ENCODE data around the gene IQCH. TPM values are rescaled to one million over a fixed set of nuclear protein-coding genes. Genes with fewer than 3 reads are reported as not detected.

Gene IQCH
- total RNA-seq, 2 experiments from 2014 or later, result 1.2 to 2.2 TPM

DNA sequence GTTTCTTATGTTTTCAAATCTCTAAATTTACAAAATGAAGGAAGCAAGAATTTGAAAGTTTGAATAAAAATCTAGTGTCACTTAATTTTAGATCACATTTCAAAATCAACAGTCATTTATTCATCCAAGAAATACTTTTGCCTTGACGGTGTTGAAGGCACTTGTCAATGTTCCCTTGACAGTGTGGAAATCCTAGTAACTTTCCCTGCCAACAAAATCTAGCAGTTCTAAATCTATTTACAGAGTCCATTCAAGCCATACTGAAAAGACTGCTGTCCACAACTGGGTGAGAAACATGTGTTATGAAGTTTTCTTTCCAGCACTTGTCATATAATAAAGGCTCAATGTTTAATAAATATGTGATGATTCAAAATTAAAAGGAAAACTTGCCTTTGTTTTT, 279.3 kb downstream of the IQCH start:
- Mint-ChIP-seq H3K9me3 (peaks cover 3% of the 10 kb centered on the region), H3K36me3 (peaks cover 4% of the 10 kb centered on the region), H3K27me3 (no peaks in the 10 kb centered on the region), H3K27ac (no peak overlapping the region), H3K4me3 (no peak overlapping the region), H3K4me1 (peaks cover 11% of the 10 kb centered on the region)
- DNase-seq (no peak), ATAC-seq (ENCODE audit: low read depth) (no peak)
- POLR2A ChIA-PET, result interaction anchor here (1.3 kb wide), 1 partner anchor 12 kb away, joined by 4 read pairs; the partner anchor contains the start of gene C15orf61

DNA sequence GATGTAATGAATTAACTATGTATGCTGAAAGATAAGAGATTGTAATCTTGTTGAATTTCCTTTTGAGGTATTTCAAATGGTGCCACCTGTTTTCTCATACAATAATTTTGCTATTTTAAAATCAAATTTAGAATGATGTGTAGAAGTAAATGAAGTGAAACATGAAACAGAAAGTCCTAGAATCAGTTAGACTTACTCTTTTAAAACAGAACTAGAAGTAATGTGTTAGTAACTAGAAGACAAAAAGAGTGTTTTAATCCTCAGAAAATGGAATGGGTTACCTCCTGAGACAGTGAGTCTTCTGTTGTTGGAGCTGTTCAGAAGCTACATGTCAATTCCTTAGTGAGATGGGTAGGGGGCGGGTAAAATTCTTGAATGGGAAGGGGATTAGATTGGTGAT, 279.8 kb downstream of the IQCH start:
- Mint-ChIP-seq H3K27ac (no peak overlapping the region), H3K36me3 (peaks cover 4% of the 10 kb centered on the region), H3K4me3 (no peak overlapping the region), H3K9me3 (peaks cover 4% of the 10 kb centered on the region), H3K27me3 (no peaks in the 10 kb centered on the region), H3K4me1 (peaks cover 16% of the 10 kb centered on the region)
- ATAC-seq (ENCODE audit: low read depth), result no peak
- POLR2A ChIA-PET, result interaction anchor here (1.3 kb wide), 1 partner anchor 13 kb away, joined by 4 read pairs; the partner anchor contains the start of gene C15orf61
- DNase-seq, result no peak

DNA sequence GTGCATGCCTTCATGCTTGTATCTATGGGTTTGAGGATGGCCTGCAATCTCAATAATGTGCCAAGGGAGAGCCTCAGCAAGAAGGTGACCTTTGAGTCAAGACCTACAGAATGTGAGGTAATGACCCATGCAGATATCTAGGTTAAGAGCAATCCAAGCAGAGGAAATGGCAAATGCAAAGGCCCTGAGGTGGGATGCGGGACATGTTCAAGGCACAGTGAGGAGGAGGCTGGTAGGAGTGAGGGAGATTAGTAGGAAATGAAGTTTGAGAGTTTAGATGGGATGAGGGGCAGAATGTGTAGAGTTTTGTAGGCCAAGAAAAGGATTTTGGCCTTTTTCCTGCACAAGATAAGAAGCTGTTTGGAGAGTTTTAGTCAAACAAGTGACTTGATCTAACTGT, 283.2 kb downstream of the IQCH start:
- POLR2A ChIA-PET, result interaction anchor here (2.6 kb wide), 1 partner anchor 17 kb away, joined by 9 read pairs; the partner anchor contains the start of gene C15orf61
- peak overlapping the region; percentile 2 for H3K27ac Mint-ChIP-seq

DNA sequence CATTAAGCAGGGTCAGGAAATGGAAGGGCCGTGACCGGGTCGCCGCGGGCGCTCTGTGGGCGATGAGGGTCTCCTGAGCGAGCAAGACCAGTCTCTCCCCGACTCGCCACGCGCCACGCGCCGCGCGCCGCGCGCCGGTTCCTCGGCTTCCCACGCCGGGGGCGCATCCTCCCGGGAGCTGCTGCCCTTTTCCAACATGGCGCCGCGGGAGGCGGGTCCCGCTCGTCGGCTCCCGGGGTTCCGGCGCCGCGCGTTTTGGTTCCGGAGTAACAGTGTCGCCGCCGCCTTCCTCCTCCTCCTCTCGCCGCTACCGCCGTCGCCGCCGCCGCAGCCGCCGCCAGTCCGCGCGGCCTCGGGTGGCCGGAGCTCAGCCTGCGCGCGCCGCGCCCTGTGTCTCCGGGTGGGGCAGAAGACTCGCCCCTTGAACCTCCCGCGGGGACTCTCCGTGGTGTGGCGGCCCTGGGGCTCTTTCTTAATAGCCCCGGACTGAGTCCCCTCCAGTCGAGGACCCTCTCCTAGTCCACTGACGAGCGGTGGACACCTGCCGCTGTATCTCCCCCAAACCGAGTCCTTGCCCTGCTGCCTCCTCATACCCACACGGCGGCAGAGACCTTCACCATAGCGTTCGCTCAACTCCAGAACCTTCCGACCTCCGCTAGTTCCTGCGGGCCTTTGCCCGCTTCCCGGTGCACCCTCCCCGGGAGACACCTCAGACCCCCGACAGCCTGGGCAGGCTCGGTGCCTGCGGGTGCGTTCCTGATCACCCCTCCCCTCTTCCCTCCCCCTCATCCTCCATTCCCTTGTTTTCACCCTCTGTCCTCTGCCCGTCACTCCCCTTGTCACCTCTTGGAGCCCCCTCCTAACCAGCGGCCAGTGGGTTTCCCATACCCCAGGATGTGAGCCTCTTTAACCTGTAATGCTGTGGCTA, 288.1 kb downstream of the IQCH start, which contains the start of gene MAP2K5:
TSS of gene MAP2K5 (plus strand) at position 284 of the 928 bp plus-strand sequence. CDS start at position 917, 633 bp downstream.
- peak; percentile 70 for ATAC-seq (ENCODE audit: low read depth)
- H3K27me3 Mint-ChIP-seq, result no peaks in the 10 kb centered on the region
- peak within 1 kb of the TSS; percentile 97 for H3K27ac Mint-ChIP-seq
- H3K4me1 Mint-ChIP-seq, result peaks cover 42% of the 10 kb centered on the region
- peaks cover 8% of the 10 kb centered on the region for H3K36me3 Mint-ChIP-seq
- H3K4me3 Mint-ChIP-seq, result peak within 1 kb of the TSS; percentile 94
- peak; percentile 88 for DNase-seq
- peaks cover 4% of the 10 kb centered on the region for H3K9me3 Mint-ChIP-seq
- POLR2A ChIA-PET, result interaction anchor here (0.7 to 1.8 kb wide), 9 partner anchors 17 to 786 kb away, joined by 3 to 22 read pairs (median 3); partner anchors contain the start of genes C15orf61 and FEM1B

More for the DNA sequence above, 283.2 kb downstream of the IQCH start:
- H3K9me3 Mint-ChIP-seq, result peaks cover 4% of the 10 kb centered on the region
- peaks cover 4% of the 10 kb centered on the region for H3K36me3 Mint-ChIP-seq
- no peaks in the 10 kb centered on the region for H3K27me3 Mint-ChIP-seq
- H3K4me1 Mint-ChIP-seq, result peaks cover 27% of the 10 kb centered on the region
- no peak overlapping the region for H3K4me3 Mint-ChIP-seq
- ATAC-seq (ENCODE audit: low read depth) (no peak), DNase-seq (no peak)

DNA sequence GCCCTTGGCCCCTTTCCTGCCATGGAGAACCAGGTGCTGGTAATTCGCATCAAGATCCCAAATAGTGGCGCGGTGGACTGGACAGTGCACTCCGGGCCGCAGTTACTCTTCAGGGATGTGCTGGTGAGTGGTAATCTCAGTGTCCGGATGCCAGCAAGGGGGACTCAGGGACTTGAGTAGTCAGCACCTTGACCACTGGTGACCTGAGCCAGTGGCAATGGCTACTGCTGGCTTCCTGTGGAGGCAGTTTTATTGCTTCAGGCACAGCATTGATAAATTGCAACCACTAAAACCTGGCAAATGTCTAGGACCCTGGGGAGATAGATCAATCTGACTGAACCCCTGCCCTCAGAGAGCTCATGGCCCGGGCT, 288.7 kb downstream of the IQCH start:
- peaks cover 5% of the 10 kb centered on the region for H3K36me3 Mint-ChIP-seq
- POLR2A ChIA-PET, result no interaction called here
- ATAC-seq (ENCODE audit: low read depth) (no peak), DNase-seq (no peak)
- H3K27ac Mint-ChIP-seq, result peak overlapping the region; percentile 86
- H3K4me1 Mint-ChIP-seq, result peaks cover 44% of the 10 kb centered on the region
- peak overlapping the region; percentile 94 for H3K4me3 Mint-ChIP-seq
- peaks cover 4% of the 10 kb centered on the region for H3K9me3 Mint-ChIP-seq
- no peaks in the 10 kb centered on the region for H3K27me3 Mint-ChIP-seq

DNA sequence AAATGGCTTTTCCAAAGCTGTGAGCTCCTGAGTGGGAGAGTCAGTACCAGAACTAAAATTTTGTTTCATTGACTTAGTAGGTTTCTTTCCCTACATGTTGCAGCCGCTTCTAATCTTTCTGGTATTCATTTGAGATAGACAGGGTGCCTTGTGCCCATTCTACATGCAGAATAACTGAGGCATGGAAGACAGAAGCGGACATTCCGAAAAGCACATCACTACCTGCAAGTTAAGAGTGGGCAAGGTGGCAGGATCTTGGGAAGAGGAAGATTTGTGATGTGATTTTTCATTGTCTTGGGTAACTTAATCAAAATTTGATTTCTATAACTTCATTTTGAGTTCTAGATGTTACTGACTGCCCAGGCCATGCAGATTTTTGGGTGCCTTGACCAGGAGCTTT, 289.9 kb downstream of the IQCH start:
- no peak overlapping the region for H3K27ac Mint-ChIP-seq
- no peak for ATAC-seq (ENCODE audit: low read depth)

DNA sequence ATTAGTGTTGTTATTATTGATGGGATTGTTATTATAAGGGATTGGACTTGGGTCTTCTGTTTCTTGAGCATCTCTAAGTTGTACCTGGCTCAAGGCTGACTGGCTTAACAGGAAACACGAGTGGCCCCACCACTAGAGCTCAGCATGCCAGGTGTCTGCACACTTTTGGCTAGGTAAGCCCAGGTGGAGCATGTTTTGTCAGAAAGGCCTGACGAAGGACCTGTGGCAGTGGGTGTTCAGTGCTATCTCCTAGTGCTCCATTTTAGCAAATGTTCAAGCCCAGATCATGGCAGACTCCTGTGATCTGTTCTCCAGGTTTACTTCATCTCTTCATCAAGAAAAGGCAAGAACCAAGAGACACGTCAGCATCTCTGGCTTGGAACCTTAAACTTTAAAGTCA, 291.3 kb downstream of the IQCH start:
- H3K27ac Mint-ChIP-seq, result no peak overlapping the region
- ATAC-seq (ENCODE audit: low read depth) (no peak), DNase-seq (no peak)
- H3K4me1 Mint-ChIP-seq, result peaks cover 31% of the 10 kb centered on the region
- H3K4me3 Mint-ChIP-seq, result no peak overlapping the region
- H3K9me3 Mint-ChIP-seq, result no peaks in the 10 kb centered on the region
- H3K36me3 Mint-ChIP-seq, result peaks cover 13% of the 10 kb centered on the region
- POLR2A ChIA-PET, result no interaction called here
- H3K27me3 Mint-ChIP-seq, result no peaks in the 10 kb centered on the region

More for the DNA sequence above, 289.9 kb downstream of the IQCH start:
- Mint-ChIP-seq H3K36me3 (peaks cover 7% of the 10 kb centered on the region), H3K4me1 (peaks cover 35% of the 10 kb centered on the region), H3K9me3 (no peaks in the 10 kb centered on the region), H3K27me3 (no peaks in the 10 kb centered on the region), H3K4me3 (no peak overlapping the region)
- no peak for DNase-seq
- POLR2A ChIA-PET, result interaction anchor here (0.8 kb wide), 1 partner anchor 732 kb away, joined by 3 read pairs; no protein-coding TSS in a partner anchor

DNA sequence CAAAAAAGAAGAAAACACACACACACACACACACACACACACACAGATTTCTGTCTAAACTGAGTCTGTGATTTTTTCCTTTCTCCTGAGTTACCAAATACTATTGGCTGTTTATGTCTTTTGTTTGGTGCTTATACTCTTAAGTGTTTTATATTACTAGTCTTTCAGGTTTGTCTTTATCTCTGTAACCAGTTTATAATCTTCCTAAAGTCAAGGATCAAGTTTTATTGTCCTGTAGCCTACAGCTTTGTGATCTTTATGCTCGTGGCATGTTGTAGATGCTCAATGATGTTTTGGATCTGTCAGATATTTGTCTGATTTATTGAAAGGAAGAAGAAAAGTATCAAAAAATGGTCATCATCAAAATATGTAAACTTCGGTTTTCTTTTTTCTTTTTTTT, 292.5 kb downstream of the IQCH start:
- no peak overlapping the region for H3K4me3 Mint-ChIP-seq
- H3K4me1 Mint-ChIP-seq, result peaks cover 28% of the 10 kb centered on the region
- POLR2A ChIA-PET, result interaction anchor here (0.7 kb wide), 1 partner anchor 1906 kb away, joined by 5 read pairs; no protein-coding TSS in a partner anchor
- DNase-seq (no peak), ATAC-seq (ENCODE audit: low read depth) (no peak)
- H3K27me3 Mint-ChIP-seq, result no peaks in the 10 kb centered on the region
- H3K27ac Mint-ChIP-seq, result no peak overlapping the region
- H3K36me3 Mint-ChIP-seq, result peaks cover 13% of the 10 kb centered on the region
- no peaks in the 10 kb centered on the region for H3K9me3 Mint-ChIP-seq

DNA sequence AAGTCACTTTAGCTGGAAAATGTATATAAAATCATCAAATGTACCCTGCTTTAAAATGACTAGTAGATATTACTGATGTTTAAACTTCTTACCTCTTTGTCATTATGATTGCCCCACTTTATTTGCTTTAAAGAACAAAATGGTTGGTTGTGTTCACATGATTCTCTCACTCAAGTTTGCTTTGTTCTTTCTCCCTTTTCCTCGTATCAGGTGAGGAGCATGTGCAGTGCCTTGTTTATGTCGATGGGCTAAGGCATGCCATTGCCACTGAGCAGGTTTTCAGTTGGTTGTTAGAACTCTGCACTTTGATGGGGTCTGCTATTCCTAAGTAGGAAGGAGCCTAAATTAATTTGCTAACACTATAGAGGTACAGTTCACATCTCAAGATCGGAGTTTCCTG, 293.2 kb downstream of the IQCH start:
- no peaks in the 10 kb centered on the region for H3K9me3 Mint-ChIP-seq
- peaks cover 28% of the 10 kb centered on the region for H3K4me1 Mint-ChIP-seq
- POLR2A ChIA-PET, result no interaction called here
- ATAC-seq (ENCODE audit: low read depth) (no peak), DNase-seq (no peak)
- H3K27ac Mint-ChIP-seq, result no peak overlapping the region
- H3K27me3 Mint-ChIP-seq, result no peaks in the 10 kb centered on the region
- H3K36me3 Mint-ChIP-seq, result peaks cover 13% of the 10 kb centered on the region
- H3K4me3 Mint-ChIP-seq, result no peak overlapping the region

DNA sequence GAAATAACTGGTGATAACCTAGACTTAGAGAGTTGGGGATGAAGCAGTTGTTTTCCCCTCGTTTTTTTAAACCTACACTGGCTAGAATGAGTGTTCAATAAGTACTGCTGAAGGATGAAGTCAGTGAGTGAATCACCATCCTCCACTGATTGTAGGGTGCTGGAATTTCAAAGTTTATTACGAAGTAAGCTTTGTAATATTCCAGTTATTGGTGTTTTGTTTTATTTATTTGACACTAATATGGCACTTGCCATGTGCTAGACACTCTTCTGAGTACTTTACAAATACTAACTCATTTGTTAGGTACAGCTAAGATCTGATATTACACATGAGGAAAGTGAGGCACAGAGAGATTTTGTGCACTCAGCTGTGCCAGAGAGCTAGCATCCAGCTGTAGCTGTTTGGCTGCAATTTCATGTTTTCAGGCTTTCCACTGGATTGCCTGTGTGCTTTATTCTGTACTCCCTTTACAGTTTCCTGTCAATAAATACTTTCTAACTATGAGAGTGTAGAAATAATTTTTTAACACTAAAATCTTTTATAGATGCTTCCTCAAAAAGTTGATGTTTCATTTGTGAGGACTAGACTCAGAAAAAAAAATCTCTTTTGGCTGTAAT, 293.8 kb downstream of the IQCH start:
- POLR2A ChIA-PET, result no interaction called here
- ATAC-seq (ENCODE audit: low read depth) (no peak), DNase-seq (no peak)
- peaks cover 24% of the 10 kb centered on the region for H3K4me1 Mint-ChIP-seq
- peaks cover 14% of the 10 kb centered on the region for H3K36me3 Mint-ChIP-seq
- H3K27ac Mint-ChIP-seq, result no peak overlapping the region
- H3K9me3 Mint-ChIP-seq, result no peaks in the 10 kb centered on the region
- no peaks in the 10 kb centered on the region for H3K27me3 Mint-ChIP-seq
- no peak overlapping the region for H3K4me3 Mint-ChIP-seq

DNA sequence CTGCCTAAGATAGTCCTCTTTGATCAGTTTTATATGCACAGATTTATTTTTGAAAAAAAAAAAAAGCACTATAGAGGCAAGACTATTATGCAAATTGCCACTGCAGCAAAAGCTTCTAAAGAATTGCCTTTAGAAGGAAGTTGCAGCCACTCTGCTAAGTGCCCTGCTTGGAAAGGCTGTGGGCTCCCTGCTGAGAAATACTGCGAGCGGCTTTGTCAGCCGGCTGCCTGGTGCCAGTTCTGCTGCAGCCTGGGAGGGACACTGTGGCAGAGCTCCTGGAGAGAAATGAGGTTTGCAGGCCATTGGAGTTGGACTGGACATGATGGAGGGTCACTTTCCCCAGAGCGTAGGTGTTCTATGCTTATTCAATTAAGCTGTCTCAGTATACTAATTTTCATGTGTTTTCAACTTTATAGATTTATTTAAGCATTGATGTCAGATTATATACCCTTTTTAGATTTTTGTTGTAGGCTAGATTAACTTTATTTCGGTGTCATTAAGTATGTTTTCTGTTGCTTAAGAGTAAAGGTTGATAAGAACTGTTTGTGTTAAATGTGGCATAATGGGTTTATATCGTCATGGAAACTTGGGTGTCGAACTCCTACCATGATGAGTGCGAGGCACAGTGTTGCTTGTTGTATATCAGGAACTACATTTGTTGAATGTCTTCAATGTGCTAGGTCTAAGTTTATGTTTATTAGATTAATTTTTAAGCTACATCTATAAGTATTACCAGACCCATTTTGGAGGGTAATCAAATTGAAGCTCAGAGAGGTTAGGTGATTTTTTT, 294.5 kb downstream of the IQCH start:
- peaks cover 14% of the 10 kb centered on the region for H3K36me3 Mint-ChIP-seq

DNA sequence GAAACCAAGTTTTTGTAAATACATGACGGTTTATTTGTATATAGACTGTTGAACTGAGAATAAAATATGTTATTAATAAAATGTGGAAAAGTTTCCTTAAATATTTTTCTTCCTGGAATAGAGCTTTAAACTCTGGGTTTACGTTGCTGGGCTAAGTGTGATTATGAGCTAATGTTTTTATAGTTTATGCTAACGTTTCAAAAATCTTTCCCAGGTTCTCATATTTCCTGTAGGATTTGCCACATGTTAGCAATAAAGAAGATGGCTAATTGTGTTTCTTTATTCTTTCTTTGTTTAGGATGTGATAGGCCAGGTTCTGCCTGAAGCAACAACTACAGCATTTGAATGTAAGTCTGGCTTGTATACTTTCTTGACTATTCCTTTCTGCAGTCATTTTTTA, 295.1 kb downstream of the IQCH start:
- ATAC-seq (ENCODE audit: low read depth) (no peak), DNase-seq (no peak)
- Mint-ChIP-seq H3K27ac (no peak overlapping the region), H3K9me3 (no peaks in the 10 kb centered on the region), H3K27me3 (no peaks in the 10 kb centered on the region), H3K4me3 (no peak overlapping the region), H3K4me1 (peaks cover 13% of the 10 kb centered on the region), H3K36me3 (peaks cover 12% of the 10 kb centered on the region)
- POLR2A ChIA-PET, result no interaction called here

More for the DNA sequence above, 294.5 kb downstream of the IQCH start:
- H3K4me3 Mint-ChIP-seq, result no peak overlapping the region
- POLR2A ChIA-PET, result no interaction called here
- no peak for ATAC-seq (ENCODE audit: low read depth)
- H3K27me3 Mint-ChIP-seq, result no peaks in the 10 kb centered on the region
- peaks cover 19% of the 10 kb centered on the region for H3K4me1 Mint-ChIP-seq
- H3K9me3 Mint-ChIP-seq, result no peaks in the 10 kb centered on the region
- no peak for DNase-seq
- H3K27ac Mint-ChIP-seq, result no peak overlapping the region

DNA sequence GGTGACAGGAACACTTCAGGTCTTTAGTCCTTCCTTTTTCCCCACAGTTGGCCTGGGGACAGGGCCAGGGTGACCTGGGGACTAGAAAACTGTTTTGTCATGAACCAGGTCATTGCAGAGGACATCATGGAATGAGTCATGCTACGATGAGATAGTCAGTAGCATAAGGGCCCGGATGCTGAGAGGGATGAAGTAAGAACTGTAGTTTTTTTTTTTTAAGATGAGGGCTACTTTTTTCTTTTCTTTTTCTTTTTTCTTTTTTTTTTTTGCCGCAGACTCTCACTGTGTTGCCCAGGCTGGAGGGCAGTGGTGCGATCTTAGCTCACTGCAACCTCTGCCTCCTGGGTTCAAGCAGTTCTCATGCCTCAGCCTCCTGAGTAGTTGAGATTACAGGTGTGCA, 295.9 kb downstream of the IQCH start:
- no peak overlapping the region for H3K4me3 Mint-ChIP-seq
- POLR2A ChIA-PET, result no interaction called here
- H3K9me3 Mint-ChIP-seq, result no peaks in the 10 kb centered on the region
- no peaks in the 10 kb centered on the region for H3K27me3 Mint-ChIP-seq
- no peak for ATAC-seq (ENCODE audit: low read depth)
- H3K4me1 Mint-ChIP-seq, result peaks cover 7% of the 10 kb centered on the region
- DNase-seq, result no peak
- H3K36me3 Mint-ChIP-seq, result peaks cover 15% of the 10 kb centered on the region
- no peak overlapping the region for H3K27ac Mint-ChIP-seq
